GM18517 (cell line): Measurements from ENCODE around the gene SGIP1.
"Not testable (repeated sequence)": the region's sequence is repeated elsewhere in the genome, so short reads cannot be mapped to it uniquely, and the experiment has no call there.

Experiments used
- ATAC-seq: cut with Tn5 transposase; IDR thresholded peaks from one replicate; pipeline ENCODE4 v1.9.1; 2021; ENCODE audit warnings: mild to moderate bottlenecking, moderate library complexity; ENCODE audit not compliant: unreplicated experiment

The SGIP1 gene

GRCh38 chr1:66552287-66552686, 18.3 kb downstream of the SGIP1 start:
- ATAC-seq: no peak

DNA sequence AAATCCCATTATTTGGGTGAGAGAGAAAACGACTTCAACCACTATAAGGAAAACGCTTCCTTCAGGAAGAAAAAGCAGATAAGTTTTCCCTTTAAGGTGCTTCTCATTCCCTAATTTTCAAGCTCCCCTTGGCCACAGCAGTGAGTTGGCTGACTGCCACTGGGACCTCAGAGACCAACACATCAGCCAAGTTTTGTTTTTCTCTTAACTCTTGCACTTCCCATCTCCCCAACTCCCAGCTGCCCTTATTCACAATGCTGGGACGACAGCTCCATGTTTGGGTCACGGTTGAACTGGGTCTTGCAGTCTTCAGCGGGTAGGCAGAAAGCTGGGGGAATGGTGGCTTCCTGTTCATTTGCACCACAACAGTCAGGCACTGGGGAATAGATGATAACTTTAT, 18.9 kb downstream of the SGIP1 start:
- ATAC-seq: no peak

- no peak for ATAC-seq
These were observed 19.9 kb downstream of the SGIP1 start for GRCh38 chr1:66553846-66554245.

- no peak for ATAC-seq
These were observed 22.2 kb downstream of the SGIP1 start for GRCh38 chr1:66556161-66556611.

DNA sequence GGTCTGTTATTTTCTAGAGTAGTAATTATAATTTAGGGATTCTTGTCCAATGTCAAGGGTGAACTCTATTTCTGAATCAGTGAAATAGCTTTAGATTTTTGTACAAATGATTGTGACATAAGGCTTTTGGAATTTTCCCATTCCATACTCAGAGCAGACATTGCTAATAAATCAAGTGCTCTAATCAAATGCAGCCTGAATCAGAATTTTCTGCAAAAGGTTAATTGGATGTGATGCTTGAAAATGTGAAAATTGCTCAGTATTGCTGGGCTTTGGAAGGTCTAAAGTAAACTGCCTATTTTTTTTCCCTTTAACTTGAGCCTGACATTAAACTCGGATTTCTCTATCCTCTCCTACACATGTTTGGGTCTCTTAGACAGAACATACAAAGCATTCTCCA, 23.2 kb downstream of the SGIP1 start:
- ATAC-seq: no peak

DNA sequence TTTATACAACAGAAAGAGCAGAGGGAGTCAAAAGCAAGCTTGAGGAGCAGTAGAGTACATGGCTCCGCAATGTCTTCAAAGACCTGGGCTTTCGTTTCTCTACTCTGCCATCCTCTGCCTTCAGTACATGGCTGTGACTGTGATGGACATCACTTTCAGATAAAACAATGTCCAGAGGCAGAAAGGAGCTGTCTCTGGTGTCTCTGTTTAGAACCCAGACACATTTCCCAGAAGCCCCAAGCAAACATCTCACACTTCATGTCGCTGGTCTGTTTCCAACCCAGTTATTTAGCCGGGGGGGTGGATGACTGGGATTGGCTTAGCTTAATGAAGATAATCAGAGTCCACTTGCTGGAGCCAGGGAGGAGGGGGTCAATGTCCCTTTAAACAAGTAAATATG, 25.6 kb downstream of the SGIP1 start:
- ATAC-seq: no peak

- ATAC-seq: no peak
These were observed 28.6 kb downstream of the SGIP1 start for GRCh38 chr1:66562561-66562960.

DNA sequence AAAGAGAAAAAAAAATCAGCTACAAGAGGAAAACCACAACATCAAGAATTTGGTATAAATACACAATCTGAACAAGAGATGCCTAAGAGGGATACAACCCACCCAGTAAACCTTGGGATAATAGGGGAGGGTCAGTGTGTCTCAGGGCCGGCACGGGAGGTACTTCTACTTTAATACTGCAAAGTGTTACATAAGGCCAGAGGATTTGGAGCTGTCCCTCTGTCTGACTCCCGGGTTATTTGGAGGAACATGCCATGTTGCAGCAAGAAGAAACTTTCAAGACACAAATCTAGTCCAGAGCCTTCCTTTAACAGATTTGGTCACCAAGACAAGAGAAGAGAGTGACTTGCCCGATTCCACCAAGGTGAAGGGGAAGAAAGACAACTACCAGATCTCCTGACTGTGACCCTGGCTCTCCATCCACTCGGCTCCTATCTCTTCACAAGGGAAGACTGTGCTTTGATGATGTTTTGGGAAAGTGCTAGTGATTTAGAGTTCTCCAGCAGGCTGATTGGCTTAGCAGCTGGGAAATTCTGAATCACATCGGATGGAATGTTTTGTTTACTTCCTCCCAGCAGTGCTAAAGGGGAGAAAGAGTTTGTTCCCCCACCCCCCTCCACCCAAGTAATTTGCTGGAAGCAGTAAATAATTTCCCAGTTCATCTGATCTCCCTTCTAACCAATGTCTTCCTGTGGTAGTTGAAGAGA, 29.3 kb downstream of the SGIP1 start:
- no peak for ATAC-seq

GRCh38 chr1:66563941-66564630, 30.1 kb downstream of the SGIP1 start:
- ATAC-seq: no peak

DNA sequence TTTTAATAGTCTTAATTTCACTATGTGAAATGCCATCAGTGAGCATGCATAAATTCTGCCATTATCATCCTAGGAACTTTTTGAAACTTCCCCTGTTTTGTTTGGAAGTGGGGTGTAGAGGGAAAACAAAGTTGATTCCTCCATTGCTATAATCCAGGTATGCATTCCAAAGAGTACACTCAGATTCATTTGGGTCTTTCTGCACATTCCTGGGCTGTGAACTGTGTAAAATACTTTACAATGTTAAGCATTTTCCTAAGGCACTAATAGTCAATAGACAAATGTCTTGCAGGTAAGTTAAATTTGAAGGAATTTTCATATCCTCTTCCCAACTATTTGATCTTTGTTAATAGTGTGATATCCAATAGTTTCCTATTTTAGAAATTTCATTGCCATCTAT, 36.2 kb downstream of the SGIP1 start:
- ATAC-seq: no peak

DNA sequence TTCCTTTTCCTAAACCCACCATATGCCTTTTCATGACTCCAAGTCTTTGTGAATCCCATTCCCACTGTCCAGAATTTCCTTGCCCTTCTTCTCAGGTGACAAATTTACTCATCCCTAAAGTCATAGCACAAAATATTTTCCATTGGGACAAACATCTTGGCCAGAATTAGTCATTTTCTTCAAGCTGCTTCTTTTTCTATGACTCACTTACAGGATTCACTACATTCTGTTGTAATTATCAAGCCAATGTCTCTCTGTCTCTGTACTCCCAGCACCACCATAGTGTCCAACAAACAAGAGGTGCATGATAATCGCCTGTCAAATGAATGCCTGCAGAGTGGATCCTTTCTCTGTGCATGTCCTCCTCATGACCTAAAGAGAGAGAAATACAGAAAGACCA, 37.8 kb downstream of the SGIP1 start:
- no peak for ATAC-seq

DNA sequence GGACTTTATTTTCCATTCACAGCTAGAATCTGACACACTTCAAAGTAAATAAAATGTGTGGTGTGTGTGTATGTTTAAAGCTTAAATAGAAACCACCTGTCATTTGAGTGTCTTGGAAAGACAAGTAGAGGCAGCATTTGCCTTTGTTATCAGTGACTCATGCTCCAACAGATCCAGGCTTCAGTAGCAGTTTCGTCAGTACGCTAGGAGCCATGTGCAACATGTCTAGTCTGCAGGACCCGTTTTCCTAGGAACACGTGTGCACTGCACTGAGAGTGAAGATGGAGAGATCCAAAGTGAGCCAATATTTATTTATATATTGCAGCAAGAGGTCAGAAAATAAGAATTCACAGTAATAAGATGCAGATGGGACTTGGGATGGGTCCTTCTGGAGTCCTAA, 41.8 kb downstream of the SGIP1 start:
- ATAC-seq: no peak

- ATAC-seq: no peak
These were observed 42.7 kb downstream of the SGIP1 start for GRCh38 chr1:66576645-66577044.

DNA sequence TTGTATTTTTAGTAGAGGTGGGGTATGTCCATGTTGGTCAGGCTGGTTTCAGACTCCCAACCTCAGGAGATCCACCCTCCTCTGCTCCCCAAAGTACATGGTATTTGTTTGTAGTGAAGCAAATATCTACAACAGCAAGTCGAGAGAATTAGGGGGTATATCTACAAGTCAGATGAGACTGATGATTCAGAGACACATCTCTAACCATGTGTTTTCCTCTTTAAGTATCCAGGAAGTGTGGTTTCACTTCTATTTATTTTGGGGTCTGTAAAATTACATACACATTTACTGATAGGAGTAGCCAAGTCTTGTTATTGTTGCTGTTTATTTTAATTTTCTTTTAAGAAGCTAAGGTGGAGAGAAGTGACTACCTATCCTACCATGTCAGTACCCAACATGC, 44.9 kb downstream of the SGIP1 start:
- ATAC-seq: no peak

- no peak for ATAC-seq
These were observed 46.1 kb downstream of the SGIP1 start for GRCh38 chr1:66580081-66580480.

GRCh38 chr1:66583021-66583420, 49.1 kb downstream of the SGIP1 start:
- ATAC-seq: no peak

- no peak for ATAC-seq
These were observed 51.0 kb downstream of the SGIP1 start for GRCh38 chr1:66585002-66585401.

GRCh38 chr1:66589326-66589725, 55.4 kb downstream of the SGIP1 start:
- ATAC-seq: no peak

DNA sequence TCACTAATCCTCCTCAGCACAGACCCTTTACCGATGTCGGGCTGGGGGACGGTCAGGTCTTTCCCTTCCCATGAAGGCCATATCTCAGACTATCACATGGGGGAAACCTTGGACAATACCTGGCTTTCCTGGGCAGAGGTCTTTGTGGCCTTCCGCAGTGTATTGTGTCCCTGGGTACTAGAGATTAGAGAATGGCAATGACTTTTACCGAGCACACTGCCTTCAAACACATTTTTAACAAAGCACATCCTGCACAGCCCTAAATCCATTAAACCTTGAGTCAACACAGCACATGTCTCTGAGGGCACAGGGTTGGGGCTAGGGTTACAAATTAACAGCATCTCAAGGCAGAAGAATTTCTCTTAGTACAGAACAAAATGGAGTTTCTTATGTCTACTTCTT, 58.2 kb downstream of the SGIP1 start:
- ATAC-seq: not testable (repeated sequence)

- no peak for ATAC-seq
These were observed 62.2 kb downstream of the SGIP1 start for GRCh38 chr1:66596191-66596590.

- ATAC-seq: no peak
These were observed 63.5 kb downstream of the SGIP1 start for GRCh38 chr1:66597500-66597899.

DNA sequence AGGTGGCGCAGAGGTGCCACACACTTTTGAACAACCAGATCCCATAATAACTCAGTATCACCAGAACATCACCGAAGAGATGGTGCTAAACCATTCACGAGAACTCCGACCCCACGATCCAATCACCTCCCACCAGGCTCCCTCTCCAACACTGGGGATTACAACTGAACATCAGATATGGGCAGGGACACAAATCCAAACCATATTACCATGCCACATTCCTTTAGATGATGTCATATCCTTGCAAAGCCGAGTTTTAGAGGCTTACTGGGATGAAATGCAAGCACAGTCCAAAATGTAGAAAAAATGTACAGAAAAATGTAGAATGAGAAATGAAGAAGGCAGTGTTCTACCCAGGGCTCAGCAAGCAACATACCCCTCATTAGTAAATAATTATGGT, 64.7 kb downstream of the SGIP1 start:
- ATAC-seq: no peak

GRCh38 chr1:66599346-66599745, 65.4 kb downstream of the SGIP1 start:
- no peak for ATAC-seq
